Endothelial cell of umbilical vein (primary cell): ENCODE data around the gene WAC. TPM values are rescaled to one million over a fixed set of nuclear protein-coding genes. Genes with fewer than 3 reads are reported as not detected.

ENCODE experiments used
- BruUV-seq: library from RNA; stranded (reverse); fragments of 400-500 nt; replicated peaks from 2 replicates; lab custom pipeline; 2021; lab: Mats Ljungman, UMichigan
- CTCF ChIA-PET: fragments of 300-600, 350-600 bp; sonication (Branson Sonifier 250); formaldehyde crosslinking; loops from one replicate; lab custom pipeline; 2021; ENCODE audit warnings: antibody characterized with exemption, inconsistent platforms; lab: Charles Lee
- POLR2A ChIA-PET: fragments of 300-600, 350-600 bp; sonication (Branson Sonifier 250); formaldehyde crosslinking; loops from one replicate; lab custom pipeline; 2021; ENCODE audit warnings: antibody characterized with exemption, inconsistent platforms; lab: Charles Lee
- DNase-seq: peaks from one replicate; pipeline ENCODE4 v3.0.0-alpha.2; 2011; ENCODE audit warnings: low read depth, low spot score
- FAIRE-seq: peaks from 2 replicates; lab custom pipeline; 2011; peaks lifted over from hg19 to GRCh38; lab: Jason Lieb, UNC
- H2AFZ ChIP-seq: 2 replicates; pipeline ENCODE4 v1.6.0; 2012; ENCODE audit warnings: low read depth, low read length, control low read depth, inconsistent platforms
- H3K27ac ChIP-seq: 2 replicates; pipeline ENCODE4 v1.5.1; 2011; ENCODE audit warnings: low read depth, mild to moderate bottlenecking, control low read depth, low read length, moderate library complexity; ENCODE audit not compliant: insufficient read depth
- H3K27me3 ChIP-seq, 2 experiments: 2 replicates each; pipeline versions ENCODE4 v1.6.0 to v1.6.1; 2011; ENCODE audit warnings: low read length in 2 of 2, mixed read lengths in 1 of 2; ENCODE audit not compliant: control insufficient read depth in 2 of 2, insufficient read depth in 2 of 2
- H3K36me3 ChIP-seq, 2 experiments: 2 replicates in 1 of 2; 3 replicates in 1 of 2; pipeline ENCODE4 v1.5.1; 2011; ENCODE audit warnings: low read length in 2 of 2, mild to moderate bottlenecking in 1 of 2, moderate library complexity in 1 of 2; ENCODE audit not compliant: control insufficient read depth in 2 of 2, insufficient read depth in 2 of 2; ENCODE audit errors: extremely low read depth in 1 of 2
- H3K4me1 ChIP-seq: 3 replicates; pipeline ENCODE4 v1.5.1; 2011; ENCODE audit warnings: mild to moderate bottlenecking, low read length; ENCODE audit not compliant: control insufficient read depth, insufficient read depth; ENCODE audit errors: extremely low read depth
- H3K4me2 ChIP-seq: 2 replicates; pipeline ENCODE4 v1.6.1; 2011; ENCODE audit warnings: low read length, control low read depth, mixed read lengths; ENCODE audit not compliant: insufficient read depth
- H3K4me3 ChIP-seq, 3 experiments: fragments of 200-600 bp in 1 of 3; sonication (generic), shearing (Covaris generic) in 1 of 3; replicated peaks in 1 of 3; 2 replicates each; pipeline ENCODE4 v1.5.1; 2011 to 2016; ENCODE audit warnings: control low read depth in 3 of 3, low read length in 3 of 3, mild to moderate bottlenecking in 2 of 3, inconsistent platforms in 1 of 3, low read depth in 1 of 3, moderate library complexity in 1 of 3; ENCODE audit not compliant: insufficient read depth in 1 of 3
- H3K79me2 ChIP-seq: 2 replicates; pipeline ENCODE4 v1.6.0; 2012; ENCODE audit warnings: low read length, inconsistent platforms; ENCODE audit not compliant: control insufficient read depth, insufficient read depth
- H3K9ac ChIP-seq: replicated peaks from 2 replicates; pipeline ENCODE3; 2011; ENCODE audit warnings: low read length, control low read depth; ENCODE audit not compliant: insufficient read depth; ENCODE audit errors: extremely low read depth
- H3K9me1 ChIP-seq: replicated peaks from 3 replicates; pipeline ENCODE4 v1.6.0; 2011; ENCODE audit warnings: mild to moderate bottlenecking, low read length; ENCODE audit not compliant: control insufficient read depth, insufficient read depth; ENCODE audit errors: extremely low read depth
- H3K9me3 ChIP-seq: replicated peaks from 2 replicates; pipeline ENCODE4 v1.5.1; 2012; ENCODE audit warnings: low read length, inconsistent platforms; ENCODE audit not compliant: control insufficient read depth, insufficient read depth
- H4K20me1 ChIP-seq: replicated peaks from 2 replicates; pipeline ENCODE3; 2011; ENCODE audit warnings: mild to moderate bottlenecking, low read length; ENCODE audit not compliant: control insufficient read depth, insufficient read depth; ENCODE audit errors: extremely low read depth
- EZH2 ChIP-seq: IDR thresholded peaks from 2 replicates; pipeline ENCODE4 v1.6.1; 2012; ENCODE audit warnings: borderline replicate concordance, low read depth, mild to moderate bottlenecking, moderate library complexity, low read length, inconsistent platforms; ENCODE audit not compliant: severe bottlenecking
- FOS ChIP-seq: IDR thresholded peaks from 2 replicates; pipeline ENCODE4 v1.6.1; 2011; ENCODE audit warnings: mild to moderate bottlenecking, low read length, moderate library complexity, borderline replicate concordance; ENCODE audit not compliant: insufficient read depth
- GATA2 ChIP-seq: IDR thresholded peaks from 2 replicates; pipeline ENCODE4 v1.7.0; 2011; ENCODE audit warnings: low read depth, mild to moderate bottlenecking, moderate library complexity, mixed read lengths, low read length; ENCODE audit not compliant: insufficient read length, insufficient read depth
- JUN ChIP-seq: IDR thresholded peaks from 2 replicates; pipeline ENCODE4 v1.6.1; 2011; ENCODE audit warnings: borderline replicate concordance, low read depth; ENCODE audit not compliant: insufficient read length, insufficient read depth
- MYC ChIP-seq: IDR thresholded peaks from one replicate; pipeline ENCODE4 v1.6.1; 2011; ENCODE audit warnings: mild to moderate bottlenecking, low read depth, low read length
- POLR2A ChIP-seq: IDR thresholded peaks from 2 replicates; pipeline ENCODE4 v1.6.1; 2012; ENCODE audit warnings: low read depth, mild to moderate bottlenecking, control low read depth, low read length
- POLR2AphosphoS5 ChIP-seq: IDR thresholded peaks from 2 replicates; pipeline ENCODE4 v1.6.1; 2012; ENCODE audit warnings: low read depth, mild to moderate bottlenecking, control low read depth, low read length, moderate library complexity; ENCODE audit not compliant: insufficient read depth
- dilution Hi-C: fragments of 300-500 bp; cut with MboI; formaldehyde crosslinking; loops from one replicate; pipeline ENCODE4 v1.15.0; 2019; ENCODE audit warnings: low sequenced_read_pairs; ENCODE audit not compliant: extremely low pct_ligation_motif_present
- intact Hi-C: fragments of 100-400 bp; cut with micrococcal nuclease; formaldehyde crosslinking; loops from one replicate; pipeline ENCODE4 v1.10.0; 2022
- polyA plus RNA-seq, 4 experiments: library from polyadenylated mRNA; depleted of rRNA in 3 of 4; stranded (reverse) in 3 of 4; unstranded in 1 of 4; fragments of >200 nt; gene quantifications; 2 replicates each; pipeline versions ENCODE4 v1.2.1 to v1.2.3, GENCODE V29; 2011 to 2012; ENCODE audit warnings: missing spikeins in 1 of 4
- total RNA-seq: library from RNA; stranded (reverse); gene quantifications from 2 replicates; pipeline ENCODE4 v1.2.3, GENCODE V29; 2021
- TF ChIP-seq, protein P1 (sequence below), 2 donors: IDR thresholded peaks; 1 replicate in 1 of 2; 2 replicates in 1 of 2; pipeline ENCODE4 v1.5.1; 2011; ENCODE audit warnings: low read length in 2 of 2, mild to moderate bottlenecking in 2 of 2, moderate library complexity in 2 of 2, control low read depth in 1 of 2, inconsistent platforms in 1 of 2, low read depth in 1 of 2; ENCODE audit not compliant: insufficient read depth in 1 of 2; ENCODE audit errors: extremely low read depth in 1 of 2
- TF ChIP-seq, protein P2 (sequence below): IDR thresholded peaks from 2 replicates; pipeline ENCODE4 v1.6.1; 2011; ENCODE audit not compliant: insufficient read depth, insufficient read length

Gene WAC
- total and polyA plus RNA-seq, 2 donors (not counting 3 experiments of a cell fraction or from before 2014, with no cell fraction given), result 49.2 to 101 TPM

DNA sequence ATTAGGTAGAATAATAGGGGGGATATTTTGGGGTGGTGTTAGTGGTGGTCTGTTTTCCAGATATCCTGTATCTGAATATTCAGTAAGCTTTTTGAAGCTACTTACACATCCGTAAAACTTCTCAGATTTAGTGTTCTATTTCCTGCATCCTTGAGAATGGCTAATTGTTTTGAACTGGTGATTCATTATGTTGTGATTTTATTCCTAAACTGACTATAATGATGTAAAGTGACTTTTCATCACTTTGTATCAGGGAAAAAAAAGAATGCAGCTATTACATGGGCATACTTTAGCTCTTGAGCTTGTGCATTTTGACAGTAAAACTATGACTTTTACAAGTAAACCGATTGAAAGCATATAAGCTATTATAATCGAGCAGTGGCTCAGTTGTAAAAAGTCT lies 18.2 kb downstream of the WAC start:
- Histone ChIP-seq H3K36me3 (peaks cover 8 to 17% of the 10 kb centered on the region in 2 experiments), H3K4me2 (peak overlapping the region; percentile 47), H3K27ac (peak overlapping the region; percentile 44), H3K4me3 (no peak overlapping the region), H3K9me3 (no peaks in the 10 kb centered on the region), H3K9ac (no peak overlapping the region), H3K4me1 (peaks cover 25% of the 10 kb centered on the region), H2AFZ (no peak overlapping the region), H4K20me1 (peaks cover 17% of the 10 kb centered on the region), H3K79me2 (peaks cover 98% of the 10 kb centered on the region), H3K27me3 (no peaks in the 10 kb centered on the region), H3K9me1 (no peaks in the 10 kb centered on the region)
- DNase-seq (peak; percentile 62), FAIRE-seq (no peak)
- TF ChIP-seq JUN (peak; percentile 40), FOS (peak; percentile 35)
- TF ChIP-seq, protein P1, sequence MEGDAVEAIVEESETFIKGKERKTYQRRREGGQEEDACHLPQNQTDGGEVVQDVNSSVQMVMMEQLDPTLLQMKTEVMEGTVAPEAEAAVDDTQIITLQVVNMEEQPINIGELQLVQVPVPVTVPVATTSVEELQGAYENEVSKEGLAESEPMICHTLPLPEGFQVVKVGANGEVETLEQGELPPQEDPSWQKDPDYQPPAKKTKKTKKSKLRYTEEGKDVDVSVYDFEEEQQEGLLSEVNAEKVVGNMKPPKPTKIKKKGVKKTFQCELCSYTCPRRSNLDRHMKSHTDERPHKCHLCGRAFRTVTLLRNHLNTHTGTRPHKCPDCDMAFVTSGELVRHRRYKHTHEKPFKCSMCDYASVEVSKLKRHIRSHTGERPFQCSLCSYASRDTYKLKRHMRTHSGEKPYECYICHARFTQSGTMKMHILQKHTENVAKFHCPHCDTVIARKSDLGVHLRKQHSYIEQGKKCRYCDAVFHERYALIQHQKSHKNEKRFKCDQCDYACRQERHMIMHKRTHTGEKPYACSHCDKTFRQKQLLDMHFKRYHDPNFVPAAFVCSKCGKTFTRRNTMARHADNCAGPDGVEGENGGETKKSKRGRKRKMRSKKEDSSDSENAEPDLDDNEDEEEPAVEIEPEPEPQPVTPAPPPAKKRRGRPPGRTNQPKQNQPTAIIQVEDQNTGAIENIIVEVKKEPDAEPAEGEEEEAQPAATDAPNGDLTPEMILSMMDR (IDR thresholded peaks at IDR 0.05; ENCODE audit: extremely low read depth in 1 of 2, insufficient read depth in 1 of 2, low read depth in 1 of 2, low read length in 2 of 2), result no peak
- POLR2A ChIA-PET, result interaction anchor here (0.7 to 1.9 kb wide), 3 partner anchors 8 to 38 kb away, joined by 3 to 10 read pairs (median 5); no protein-coding TSS in a partner anchor
- CTCF ChIA-PET, result interaction anchor here (0.6 to 2.2 kb wide), 6 partner anchors 9 to 53 kb away, joined by 3 to 9 read pairs (median 4); no protein-coding TSS in a partner anchor
- intact Hi-C loops (loop anchor here (2.0 kb wide), 1 partner anchor 18 kb away; no protein-coding TSS in a partner anchor), dilution Hi-C loops (no loop called here)
- no TSS peak for BruUV-seq

DNA sequence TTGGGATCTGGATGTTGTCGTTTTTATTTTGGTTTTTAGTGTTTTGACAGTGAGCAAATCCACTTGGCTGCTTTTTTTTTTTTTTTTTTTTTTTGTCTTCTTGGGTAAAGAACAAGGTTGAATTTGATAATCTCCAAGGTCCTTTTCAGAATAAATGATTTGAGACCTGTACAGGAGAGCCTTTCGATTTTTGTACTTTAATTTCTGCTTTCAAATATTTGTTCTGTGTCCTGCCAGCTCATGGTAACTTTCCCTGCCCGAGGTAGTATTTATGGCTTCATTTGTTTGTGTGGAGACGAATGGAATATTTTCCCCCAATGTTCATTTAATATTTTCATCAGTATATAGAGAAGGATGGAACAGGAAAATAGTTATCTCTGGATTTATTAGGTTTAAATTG lies 19.9 kb downstream of the WAC start:
- no peak overlapping the region for H3K9ac ChIP-seq
- DNase-seq (no peak), FAIRE-seq (no peak)
- no peak overlapping the region for H3K4me2 ChIP-seq
- peaks cover 21% of the 10 kb centered on the region for H4K20me1 ChIP-seq
- TF ChIP-seq POLR2A (no peak), EZH2 (no peak), POLR2AphosphoS5 (no peak), JUN (no peak), MYC (no peak), GATA2 (no peak), FOS (no peak)
- TF ChIP-seq, protein P2, sequence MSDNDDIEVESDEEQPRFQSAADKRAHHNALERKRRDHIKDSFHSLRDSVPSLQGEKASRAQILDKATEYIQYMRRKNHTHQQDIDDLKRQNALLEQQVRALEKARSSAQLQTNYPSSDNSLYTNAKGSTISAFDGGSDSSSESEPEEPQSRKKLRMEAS, result no peak
- TF ChIP-seq, protein P1 (IDR thresholded peaks at IDR 0.05; ENCODE audit: extremely low read depth in 1 of 2, insufficient read depth in 1 of 2, low read depth in 1 of 2, low read length in 2 of 2), result no peak
- H3K36me3 ChIP-seq, result peaks cover 8 to 14% of the 10 kb centered on the region in 2 experiments
- no peak overlapping the region for H3K27ac ChIP-seq
- peaks cover 100% of the 10 kb centered on the region for H3K79me2 ChIP-seq
- ChIA-PET CTCF (no interaction called here), POLR2A (no interaction called here)
- no peaks in the 10 kb centered on the region for H3K27me3 ChIP-seq
- intact Hi-C loops, result no loop called here
- no peaks in the 10 kb centered on the region for H3K9me1 ChIP-seq
- H3K4me1 ChIP-seq, result peaks cover 25% of the 10 kb centered on the region
- no peak overlapping the region for H2AFZ ChIP-seq
- H3K4me3 ChIP-seq, result no peak overlapping the region
- no peaks in the 10 kb centered on the region for H3K9me3 ChIP-seq
- BruUV-seq, result no TSS peak
- dilution Hi-C loops, result no loop called here
